Retinal pigment epithelial cell (primary cell): ENCODE data around the gene HOXD11.

Source experiments
- DNase-seq: peaks from one replicate; pipeline ENCODE4 v3.0.0-alpha.2; 2010; ENCODE audit warnings: low read depth
- H3K4me3 ChIP-seq: 2 replicates; pipeline ENCODE4 v1.5.1; 2011; ENCODE audit warnings: mild to moderate bottlenecking, low read length, control low read depth, moderate library complexity
- TF ChIP-seq, protein P1 (sequence below): conservative IDR thresholded peaks from 2 replicates; pipeline ENCODE4 v1.5.1; 2011; ENCODE audit warnings: low read depth, low read length, control low read depth, inconsistent platforms

Gene HOXD11

GRCh38 chr2:176091329-176092258, 15.5 kb upstream of the HOXD11 start:
- TF ChIP-seq, protein P1, sequence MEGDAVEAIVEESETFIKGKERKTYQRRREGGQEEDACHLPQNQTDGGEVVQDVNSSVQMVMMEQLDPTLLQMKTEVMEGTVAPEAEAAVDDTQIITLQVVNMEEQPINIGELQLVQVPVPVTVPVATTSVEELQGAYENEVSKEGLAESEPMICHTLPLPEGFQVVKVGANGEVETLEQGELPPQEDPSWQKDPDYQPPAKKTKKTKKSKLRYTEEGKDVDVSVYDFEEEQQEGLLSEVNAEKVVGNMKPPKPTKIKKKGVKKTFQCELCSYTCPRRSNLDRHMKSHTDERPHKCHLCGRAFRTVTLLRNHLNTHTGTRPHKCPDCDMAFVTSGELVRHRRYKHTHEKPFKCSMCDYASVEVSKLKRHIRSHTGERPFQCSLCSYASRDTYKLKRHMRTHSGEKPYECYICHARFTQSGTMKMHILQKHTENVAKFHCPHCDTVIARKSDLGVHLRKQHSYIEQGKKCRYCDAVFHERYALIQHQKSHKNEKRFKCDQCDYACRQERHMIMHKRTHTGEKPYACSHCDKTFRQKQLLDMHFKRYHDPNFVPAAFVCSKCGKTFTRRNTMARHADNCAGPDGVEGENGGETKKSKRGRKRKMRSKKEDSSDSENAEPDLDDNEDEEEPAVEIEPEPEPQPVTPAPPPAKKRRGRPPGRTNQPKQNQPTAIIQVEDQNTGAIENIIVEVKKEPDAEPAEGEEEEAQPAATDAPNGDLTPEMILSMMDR = no peak
- no peak for DNase-seq
- H3K4me3 ChIP-seq = no peak overlapping the region

- no peak within 1 kb of the TSS for H3K4me3 ChIP-seq
- no peak for DNase-seq
- TF ChIP-seq, protein P1 = no peak
These were observed 14.6 kb upstream of the HOXD11 start, which contains the start of gene HOXD13 for GRCh38 chr2:176092270-176093144. HOXD13 (plus strand) TSS chr2:176092721; CDS start chr2:176092891, 170 bp downstream.

GRCh38 chr2:176093145-176093897, 13.8 kb upstream of the HOXD11 start:
- TF ChIP-seq, protein P1 = no peak
- no peak for DNase-seq
- H3K4me3 ChIP-seq = no peak overlapping the region

- H3K4me3 ChIP-seq = no peak overlapping the region
- TF ChIP-seq, protein P1 = no peak
- DNase-seq = no peak
These were observed 13.2 kb upstream of the HOXD11 start for GRCh38 chr2:176093898-176094249.

DNA sequence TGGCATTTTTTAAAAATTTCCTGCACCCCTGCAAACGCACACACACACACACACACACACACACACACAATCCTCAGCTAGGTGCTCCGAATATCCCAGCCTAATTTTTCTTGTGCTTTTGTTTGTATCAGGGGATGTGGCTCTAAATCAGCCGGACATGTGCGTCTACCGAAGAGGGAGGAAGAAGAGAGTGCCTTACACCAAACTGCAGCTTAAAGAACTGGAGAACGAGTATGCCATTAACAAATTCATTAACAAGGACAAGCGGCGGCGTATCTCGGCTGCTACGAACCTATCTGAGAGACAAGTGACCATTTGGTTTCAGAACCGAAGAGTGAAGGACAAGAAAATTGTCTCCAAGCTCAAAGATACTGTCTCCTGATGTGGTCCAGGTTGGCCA, 12.7 kb upstream of the HOXD11 start:
- no peak overlapping the region for H3K4me3 ChIP-seq
- TF ChIP-seq, protein P1 = no peak
- DNase-seq = no peak

- TF ChIP-seq, protein P1 = no peak
- no peak overlapping the region for H3K4me3 ChIP-seq
- no peak for DNase-seq
These were observed 11.7 kb upstream of the HOXD11 start for GRCh38 chr2:176095421-176095820.
